Measurements from ENCODE around the gene EIF2AK2.

DNA sequence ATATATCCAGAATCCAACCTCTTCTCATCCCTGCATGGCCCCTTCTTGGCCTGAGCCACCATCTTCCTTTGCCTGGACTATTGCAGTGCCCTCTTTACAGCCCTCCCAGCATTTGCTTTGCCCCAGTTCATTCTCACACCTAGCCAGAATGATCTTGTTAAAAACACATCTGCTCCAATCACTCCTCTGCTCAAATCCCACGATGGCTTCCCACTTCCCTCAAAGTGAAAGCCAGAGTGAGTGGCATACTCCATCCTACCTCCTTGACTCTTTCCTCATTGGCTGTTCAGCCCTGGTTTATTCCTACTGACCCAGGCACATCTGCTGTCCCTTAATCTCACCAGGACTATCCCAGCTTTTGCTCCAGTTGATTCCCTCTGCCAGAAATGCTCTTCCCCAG, 17.0 kb upstream of the EIF2AK2 start:
- no peak for TF ChIP-seq EGR1 (IDR thresholded peaks at IDR 0.05)
- TF ChIP-seq, protein P1, sequence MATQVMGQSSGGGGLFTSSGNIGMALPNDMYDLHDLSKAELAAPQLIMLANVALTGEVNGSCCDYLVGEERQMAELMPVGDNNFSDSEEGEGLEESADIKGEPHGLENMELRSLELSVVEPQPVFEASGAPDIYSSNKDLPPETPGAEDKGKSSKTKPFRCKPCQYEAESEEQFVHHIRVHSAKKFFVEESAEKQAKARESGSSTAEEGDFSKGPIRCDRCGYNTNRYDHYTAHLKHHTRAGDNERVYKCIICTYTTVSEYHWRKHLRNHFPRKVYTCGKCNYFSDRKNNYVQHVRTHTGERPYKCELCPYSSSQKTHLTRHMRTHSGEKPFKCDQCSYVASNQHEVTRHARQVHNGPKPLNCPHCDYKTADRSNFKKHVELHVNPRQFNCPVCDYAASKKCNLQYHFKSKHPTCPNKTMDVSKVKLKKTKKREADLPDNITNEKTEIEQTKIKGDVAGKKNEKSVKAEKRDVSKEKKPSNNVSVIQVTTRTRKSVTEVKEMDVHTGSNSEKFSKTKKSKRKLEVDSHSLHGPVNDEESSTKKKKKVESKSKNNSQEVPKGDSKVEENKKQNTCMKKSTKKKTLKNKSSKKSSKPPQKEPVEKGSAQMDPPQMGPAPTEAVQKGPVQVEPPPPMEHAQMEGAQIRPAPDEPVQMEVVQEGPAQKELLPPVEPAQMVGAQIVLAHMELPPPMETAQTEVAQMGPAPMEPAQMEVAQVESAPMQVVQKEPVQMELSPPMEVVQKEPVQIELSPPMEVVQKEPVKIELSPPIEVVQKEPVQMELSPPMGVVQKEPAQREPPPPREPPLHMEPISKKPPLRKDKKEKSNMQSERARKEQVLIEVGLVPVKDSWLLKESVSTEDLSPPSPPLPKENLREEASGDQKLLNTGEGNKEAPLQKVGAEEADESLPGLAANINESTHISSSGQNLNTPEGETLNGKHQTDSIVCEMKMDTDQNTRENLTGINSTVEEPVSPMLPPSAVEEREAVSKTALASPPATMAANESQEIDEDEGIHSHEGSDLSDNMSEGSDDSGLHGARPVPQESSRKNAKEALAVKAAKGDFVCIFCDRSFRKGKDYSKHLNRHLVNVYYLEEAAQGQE (IDR thresholded peaks at IDR 0.05; ENCODE audit: low read depth) = no peak
- TF ChIP-seq, protein P2, sequence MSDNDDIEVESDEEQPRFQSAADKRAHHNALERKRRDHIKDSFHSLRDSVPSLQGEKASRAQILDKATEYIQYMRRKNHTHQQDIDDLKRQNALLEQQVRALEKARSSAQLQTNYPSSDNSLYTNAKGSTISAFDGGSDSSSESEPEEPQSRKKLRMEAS (IDR thresholded peaks at IDR 0.05) = no peak
- TF ChIP-seq EP300 (IDR thresholded peaks at IDR 0.05; ENCODE audit: borderline replicate concordance) = no peak
- no peak for TF ChIP-seq CEBPB (IDR thresholded peaks at IDR 0.05)
- no peak for TF ChIP-seq USF1 (IDR thresholded peaks at IDR 0.05)
- TF ChIP-seq RAD21 (IDR thresholded peaks at IDR 0.05; ENCODE audit: low read depth) = no peak
- no peak for TF ChIP-seq CREB1 (IDR thresholded peaks at IDR 0.05; ENCODE audit: low read depth)
- no peak for TF ChIP-seq TAF1 (IDR thresholded peaks at IDR 0.05; ENCODE audit: low read depth)
- no peak for TF ChIP-seq ZBTB7A (IDR thresholded peaks at IDR 0.05; ENCODE audit: low read depth)
- TF ChIP-seq NFIC (IDR thresholded peaks at IDR 0.05) = no peak
- no peak for TF ChIP-seq TEAD4 (IDR thresholded peaks at IDR 0.05)
- TF ChIP-seq YY1 (IDR thresholded peaks at IDR 0.05; ENCODE audit: low read depth) = no peak
